Embryonic facial prominence (tissue), 1 donor: Measurements from ENCODE around the gene ANP32E.
"Not testable (repeated sequence)": the region's sequence is repeated elsewhere in the genome, so short reads cannot be mapped to it uniquely, and the experiment has no call there.

Experiments
- DNase-seq: peaks from one replicate; pipeline ENCODE4 v3.0.0-alpha.2; 2016; ENCODE audit errors: extremely low spot score

Gene ANP32E

DNA sequence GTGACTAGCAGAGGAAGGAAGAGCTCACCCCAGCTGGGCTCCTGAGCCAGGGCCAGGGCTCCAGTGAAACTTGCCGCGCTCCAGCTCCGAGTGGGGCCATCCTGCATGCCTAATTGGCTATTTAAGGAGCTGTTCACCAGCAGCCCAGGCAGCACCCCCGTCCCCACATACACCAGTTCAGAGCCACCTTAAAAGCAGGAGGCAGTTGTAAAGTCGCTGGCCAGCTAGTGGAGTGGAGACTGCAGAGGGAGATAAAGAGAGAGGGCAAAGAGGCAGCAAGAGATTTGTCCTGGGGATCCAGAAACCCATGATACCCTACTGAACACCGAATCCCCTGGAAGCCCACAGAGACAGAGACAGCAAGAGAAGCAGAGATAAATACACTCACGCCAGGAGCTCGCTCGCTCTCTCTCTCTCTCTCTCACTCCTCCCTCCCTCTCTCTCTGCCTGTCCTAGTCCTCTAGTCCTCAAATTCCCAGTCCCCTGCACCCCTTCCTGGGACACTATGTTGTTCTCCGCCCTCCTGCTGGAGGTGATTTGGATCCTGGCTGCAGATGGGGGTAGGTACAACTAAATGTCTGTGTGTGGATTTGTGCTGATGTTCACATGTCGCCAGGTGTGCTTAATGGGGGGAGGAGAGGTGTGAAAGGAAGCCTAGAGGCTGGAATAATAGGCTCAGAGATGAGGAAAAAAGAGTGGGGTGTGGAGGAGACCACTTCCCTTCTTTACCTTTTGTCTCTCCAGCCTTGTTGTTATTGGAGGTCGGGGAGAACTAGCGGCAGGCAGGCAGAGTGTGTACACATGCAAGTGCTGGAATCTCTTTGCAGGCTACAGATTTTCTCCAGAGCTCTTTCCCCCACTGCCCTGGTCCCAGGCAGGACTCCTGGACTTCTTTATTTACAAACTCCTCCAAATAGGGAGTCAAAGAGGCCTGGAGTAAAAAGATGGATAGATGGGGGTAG is 22.0 kb upstream of the ANP32E start, which contains the start of gene CA14:
Gene CA14, plus strand, starts transcription at position 151 of the 962 bp plus-strand sequence. Its CDS starts 355 bp downstream, at position 506.
- no peak for DNase-seq

DNA sequence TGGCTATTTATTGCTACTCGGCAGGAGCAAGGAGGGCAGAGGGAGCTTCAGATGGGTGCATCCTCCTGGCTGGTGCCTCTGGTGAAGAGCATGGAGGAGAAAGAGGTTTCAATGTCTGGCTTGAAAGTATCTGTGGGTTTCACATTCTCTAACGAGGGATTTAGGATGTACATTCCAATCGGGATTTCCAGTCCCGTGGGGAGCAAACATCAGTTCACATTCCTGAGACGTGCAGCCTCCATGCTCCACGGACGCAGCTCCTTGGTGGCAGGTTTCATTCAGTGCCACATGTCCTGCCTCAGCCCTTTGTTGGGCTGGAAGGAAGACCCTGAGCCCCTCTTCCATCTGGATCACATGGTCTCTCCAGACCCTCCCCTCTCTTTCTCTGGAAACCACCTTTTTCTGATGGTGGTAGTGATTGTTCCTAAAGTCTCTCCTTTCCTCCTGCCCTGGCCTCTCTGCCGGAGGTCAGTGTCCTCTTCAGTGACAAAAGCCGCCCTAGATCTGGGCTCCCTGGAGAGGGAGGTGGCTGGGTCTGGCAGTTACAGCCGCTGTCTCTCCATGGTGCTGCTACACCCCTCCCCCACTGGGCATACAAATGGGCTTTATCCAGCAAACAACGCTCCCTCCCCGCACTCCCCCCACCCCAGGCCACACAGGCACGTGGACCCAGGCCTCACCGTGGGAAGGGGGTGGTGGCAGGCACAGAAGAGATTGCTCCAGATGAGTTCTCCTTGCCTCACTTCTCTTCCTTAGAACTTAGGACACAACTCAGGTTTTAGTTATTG is 20.8 kb upstream of the ANP32E start:
- no peak for DNase-seq

GRCh38 chr1:150256198-150256553 is 20.3 kb upstream of the ANP32E start:
- no peak for DNase-seq

GRCh38 chr1:150249936-150250335 is 14.0 kb upstream of the ANP32E start:
- no peak for DNase-seq

- DNase-seq = no peak
Observed at GRCh38 chr1:150243003-150243402, 7.1 kb upstream of the ANP32E start.

DNA sequence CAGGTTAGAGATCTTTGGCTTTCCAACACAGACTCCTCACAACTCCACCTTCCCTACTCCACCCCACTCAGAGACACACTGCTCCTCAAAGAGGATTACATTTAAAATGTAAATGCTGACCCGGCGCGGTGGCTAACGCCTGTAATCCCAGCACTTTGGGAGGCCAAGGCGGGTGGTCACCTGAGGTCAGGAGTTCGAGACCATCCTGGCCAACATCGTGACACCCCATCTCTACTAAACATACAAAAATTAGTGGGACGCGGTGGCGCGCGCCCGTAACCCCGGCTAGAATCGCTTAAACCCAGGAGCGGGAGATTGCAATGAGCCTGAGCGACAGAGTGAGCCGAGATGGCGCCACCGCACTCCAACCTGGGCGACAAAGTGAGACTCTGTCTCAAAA is 1.8 kb upstream of the ANP32E start:
- no peak for DNase-seq

- not testable (repeated sequence) for DNase-seq
Observed at GRCh38 chr1:150237176-150237575, 1.3 kb upstream of the ANP32E start.

DNA sequence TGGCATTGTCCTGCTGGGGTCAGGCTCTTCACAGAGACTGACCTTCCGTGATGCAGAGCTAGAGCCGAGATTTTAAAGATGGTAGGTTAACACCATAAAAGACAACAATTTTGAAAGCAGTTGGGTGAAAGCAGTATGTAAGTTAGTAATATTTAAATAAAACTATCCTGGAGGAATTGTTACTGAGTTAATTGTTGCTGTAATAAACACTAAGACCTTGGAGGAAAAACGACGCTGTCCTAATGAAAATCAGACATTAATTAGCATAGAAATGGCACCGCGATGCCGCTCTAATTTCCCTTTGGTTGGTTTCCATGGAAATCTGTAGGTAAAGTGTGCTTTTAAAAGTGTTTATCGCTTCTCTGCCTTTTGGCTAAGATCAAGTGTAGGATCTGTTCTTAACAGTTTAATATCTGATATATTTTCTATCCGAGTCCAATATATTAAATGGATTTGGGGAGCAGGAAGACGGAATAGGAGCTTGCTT is 745 bp upstream of the ANP32E start:
- no peak for DNase-seq

DNA sequence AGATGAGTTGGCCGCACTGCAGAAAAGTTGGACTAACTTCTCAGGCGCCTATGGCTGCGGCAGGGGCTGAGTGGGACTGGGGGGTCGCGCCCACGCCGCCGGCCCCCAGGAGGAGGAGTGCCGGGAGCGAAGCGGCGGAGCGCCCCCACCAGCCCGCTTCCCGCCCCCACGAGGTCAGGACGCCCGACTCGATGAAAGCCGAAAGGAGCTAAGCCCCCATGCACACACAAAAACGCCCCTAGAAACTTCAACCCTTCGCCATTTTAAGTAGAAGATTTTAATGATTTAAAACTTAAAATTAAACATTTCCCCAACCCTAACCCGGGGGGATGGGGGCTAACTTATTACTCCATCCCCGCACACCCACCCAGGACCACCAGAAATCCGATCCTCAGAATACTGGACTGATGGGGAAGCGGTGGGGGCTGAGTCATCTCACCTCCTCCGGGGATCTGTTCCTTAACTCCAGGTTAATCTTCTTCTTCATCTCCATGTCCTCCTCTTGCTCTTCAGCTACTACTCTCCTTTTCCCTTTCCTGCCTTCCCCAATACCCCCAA is 539 bp downstream of the ANP32E start:
- DNase-seq = no peak

GRCh38 chr1:150234566-150235293 is 1.2 kb downstream of the ANP32E start:
- DNase-seq = peak; percentile 54

DNA sequence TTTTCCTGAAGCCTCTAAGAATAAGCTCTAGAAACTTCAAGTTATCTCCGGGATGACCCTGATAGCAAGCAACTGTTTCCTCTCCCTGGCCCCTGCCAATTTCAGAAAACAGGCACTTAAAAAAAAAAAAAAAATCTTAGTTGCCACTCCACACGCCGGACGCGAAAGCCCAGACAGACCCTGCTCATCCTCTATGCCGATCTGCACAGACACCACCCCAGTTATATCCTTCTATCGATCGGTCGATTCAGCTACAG is 1.7 kb downstream of the ANP32E start:
- no peak for DNase-seq

DNA sequence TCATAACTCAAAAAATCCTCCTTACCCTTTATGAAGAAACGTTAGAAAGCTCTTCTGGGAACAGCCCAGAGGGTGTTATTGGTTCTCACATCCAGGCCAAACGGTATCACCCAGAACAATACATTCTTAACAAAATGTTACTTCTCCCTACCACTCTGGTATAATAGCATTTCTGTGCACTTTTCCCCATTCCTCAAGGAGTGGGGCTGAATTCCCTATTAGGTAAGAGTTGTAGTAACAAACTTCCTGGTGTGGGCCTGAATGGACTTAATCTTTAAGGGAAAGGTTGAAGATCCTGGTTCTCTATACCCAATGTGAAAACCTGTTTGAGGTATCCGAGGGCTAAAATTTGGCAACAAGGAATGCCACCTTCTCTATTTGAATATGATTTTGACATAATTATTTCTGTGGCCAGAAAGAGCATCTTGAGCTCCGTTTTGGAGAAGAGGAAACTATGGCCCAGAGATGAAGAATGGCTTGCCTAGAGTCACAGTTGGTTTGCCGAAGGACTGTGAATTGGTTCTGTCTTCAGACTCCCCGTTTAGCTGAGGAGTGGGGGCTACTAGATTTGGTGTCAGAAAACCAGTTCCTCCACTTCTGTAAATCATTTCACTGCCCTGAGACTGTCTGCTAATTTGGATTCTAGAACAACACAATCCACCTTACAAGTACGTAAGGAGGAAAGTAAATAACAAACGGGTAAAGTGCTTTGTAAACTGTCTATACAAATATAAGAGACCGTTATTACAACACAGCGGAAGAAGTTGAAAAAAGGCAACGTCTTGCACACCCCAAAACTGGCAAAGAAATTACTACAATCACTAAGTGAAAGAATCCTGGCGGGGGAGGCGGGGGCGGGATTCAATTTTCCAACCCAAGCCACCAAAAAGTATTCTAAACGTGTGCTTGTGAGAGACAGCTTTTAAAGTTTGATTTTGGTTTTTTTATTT is 2.3 kb downstream of the ANP32E start:
- no peak for DNase-seq

DNA sequence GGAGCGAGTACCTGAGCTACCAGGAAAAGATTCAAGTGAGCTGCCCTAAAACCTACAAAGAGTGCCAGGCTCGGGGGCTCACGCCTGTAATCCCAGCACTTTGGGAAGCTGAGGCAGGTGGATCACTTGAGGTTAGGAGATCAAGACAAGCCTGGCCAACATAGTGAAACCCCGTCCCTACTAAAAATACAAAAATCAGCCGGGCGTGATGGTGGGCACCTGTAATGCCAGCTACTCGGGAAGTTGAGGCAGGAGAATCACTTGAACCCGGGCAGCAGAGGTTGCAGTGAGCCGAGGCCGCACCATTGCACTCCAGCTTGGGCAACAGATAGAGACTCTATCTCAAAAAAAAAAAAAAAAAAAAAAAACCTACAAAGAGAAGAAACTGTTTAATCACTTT is 3.0 kb downstream of the ANP32E start:
- not testable (repeated sequence) for DNase-seq

DNA sequence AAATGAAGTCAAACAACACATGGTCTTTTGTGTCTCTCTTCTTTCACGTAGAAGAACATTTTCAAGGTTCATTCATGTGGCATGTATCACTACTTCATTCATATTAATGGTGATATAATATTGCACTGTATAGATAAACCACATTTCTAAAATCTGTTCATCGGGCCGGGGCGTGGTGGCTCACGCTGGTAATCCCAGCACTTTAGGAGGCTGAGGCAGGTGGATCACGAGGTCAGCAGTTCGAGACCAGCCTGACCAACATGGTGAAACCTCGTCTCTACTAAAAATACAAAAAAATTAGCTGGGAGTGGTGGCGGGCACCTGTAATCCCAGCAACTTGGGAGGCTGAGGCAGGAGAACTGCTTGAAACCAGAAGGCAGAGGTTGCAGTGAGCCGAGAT is 7.7 kb downstream of the ANP32E start:
- DNase-seq = not testable (repeated sequence)

DNA sequence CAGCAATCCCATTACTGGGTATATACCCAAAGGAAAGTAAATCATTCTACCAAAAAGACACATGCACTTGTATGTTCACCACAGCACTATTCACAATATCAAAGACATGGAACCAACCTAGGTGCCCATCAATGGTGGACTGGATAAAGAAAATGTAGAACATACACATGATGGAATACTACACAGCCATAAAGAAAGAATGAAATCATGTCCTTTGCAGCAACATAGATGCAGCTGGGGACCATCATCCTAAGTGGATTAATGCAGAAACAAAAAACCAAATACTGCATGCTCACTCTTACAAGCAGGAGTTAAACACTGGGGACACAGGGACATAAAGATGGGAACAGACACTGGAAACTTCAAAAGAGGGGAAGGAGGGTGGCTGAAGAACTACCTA is 8.7 kb downstream of the ANP32E start:
- DNase-seq = no peak

DNA sequence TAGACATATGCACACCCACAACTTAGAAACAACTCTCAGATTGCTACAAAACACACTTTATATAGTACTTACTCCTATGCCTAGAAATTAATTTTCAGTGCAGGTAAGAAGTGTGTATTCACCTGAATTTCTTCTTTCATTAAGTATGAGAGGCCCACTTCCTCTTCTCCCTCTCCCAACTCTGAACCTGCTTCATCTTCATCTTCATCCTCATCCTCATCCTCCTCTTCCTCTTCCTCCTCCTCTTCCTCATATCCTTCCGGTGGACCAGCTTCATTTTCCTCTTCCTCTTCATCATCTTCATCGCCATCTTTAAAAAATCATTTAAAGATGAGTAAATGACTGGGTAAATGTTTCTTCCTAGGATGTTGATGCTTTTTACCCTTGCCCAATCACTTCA is 9.4 kb downstream of the ANP32E start:
- DNase-seq = no peak

DNA sequence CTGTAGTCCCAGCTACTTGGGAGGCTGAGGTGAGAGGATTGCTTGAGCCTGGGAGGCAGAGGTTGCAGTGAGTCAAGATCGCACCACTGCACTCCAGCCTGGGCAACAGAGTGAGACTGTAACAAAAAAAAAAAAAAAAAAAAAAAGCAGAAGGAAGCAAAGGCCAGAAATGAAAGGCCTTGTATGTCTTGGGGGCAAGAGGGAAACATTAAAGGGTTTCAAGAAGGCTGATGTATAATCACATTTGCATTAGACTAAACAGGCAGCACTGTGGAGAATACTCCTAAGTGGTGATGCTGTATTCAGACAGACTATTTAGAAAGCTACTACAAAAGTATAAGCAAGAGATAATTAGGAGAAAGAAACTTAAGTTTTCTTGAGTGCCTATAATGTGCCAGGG is 10.4 kb downstream of the ANP32E start:
- DNase-seq = no peak

- DNase-seq = no peak
Observed at GRCh38 chr1:150224983-150225382, 10.9 kb downstream of the ANP32E start.

GRCh38 chr1:150221552-150221951 is 14.4 kb downstream of the ANP32E start:
- no peak for DNase-seq

- not testable (repeated sequence) for DNase-seq
Observed at GRCh38 chr1:150215855-150216254, 20.1 kb downstream of the ANP32E start.
